ENCODE data around the gene DLL1.

- TF ChIP-seq CTCF (IDR thresholded peaks at IDR 0.05) (no peak), POLR2A (IDR thresholded peaks at IDR 0.05) (no peak)
Measured at GRCh38 chr6:170244721-170245474, 46.0 kb downstream of the DLL1 start.
